ENCODE data around the gene MED27. TPM values are rescaled to one million over a fixed set of nuclear protein-coding genes. Genes with fewer than 3 reads are reported as not detected.

Gene MED27
- total RNA-seq, 2 experiments from 2014 or later = 32.5 TPM

DNA sequence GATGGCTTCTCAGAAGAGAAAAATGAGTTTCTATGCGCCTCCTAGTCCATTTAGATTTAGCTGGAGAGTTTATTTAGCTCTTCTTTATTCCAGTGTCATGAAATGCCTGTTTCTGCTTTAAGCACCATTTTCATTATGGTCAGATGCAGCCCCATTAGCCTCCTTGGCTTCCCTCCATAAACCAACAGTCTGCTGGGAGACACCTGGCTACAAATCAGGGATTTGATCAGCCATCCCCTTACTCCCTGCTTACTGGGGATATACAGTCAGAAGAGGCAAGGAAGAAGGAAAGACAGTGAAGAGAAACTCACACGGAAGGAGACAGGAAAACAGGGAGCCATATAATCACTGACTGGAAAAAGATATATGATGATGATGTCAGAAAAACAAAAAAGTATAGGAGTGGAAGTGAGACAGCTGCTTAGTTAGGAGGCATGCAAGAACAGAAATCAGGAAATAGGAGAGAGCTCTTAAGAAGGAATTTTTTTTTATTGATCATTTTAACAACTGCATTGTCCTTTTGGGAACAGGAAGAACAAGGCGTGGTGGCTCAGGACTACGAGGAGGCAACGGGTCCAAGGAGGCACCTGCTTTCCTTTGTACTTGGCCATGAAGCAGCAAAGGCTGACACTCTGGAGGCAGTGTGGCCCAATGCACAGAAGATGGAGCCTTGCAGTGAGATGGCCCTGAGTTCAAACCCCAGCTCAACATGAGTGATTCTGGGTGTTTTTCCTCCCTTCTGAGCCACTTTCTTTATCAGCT lies 56.1 kb downstream of the MED27 start:
- TF ChIP-seq, protein P1, sequence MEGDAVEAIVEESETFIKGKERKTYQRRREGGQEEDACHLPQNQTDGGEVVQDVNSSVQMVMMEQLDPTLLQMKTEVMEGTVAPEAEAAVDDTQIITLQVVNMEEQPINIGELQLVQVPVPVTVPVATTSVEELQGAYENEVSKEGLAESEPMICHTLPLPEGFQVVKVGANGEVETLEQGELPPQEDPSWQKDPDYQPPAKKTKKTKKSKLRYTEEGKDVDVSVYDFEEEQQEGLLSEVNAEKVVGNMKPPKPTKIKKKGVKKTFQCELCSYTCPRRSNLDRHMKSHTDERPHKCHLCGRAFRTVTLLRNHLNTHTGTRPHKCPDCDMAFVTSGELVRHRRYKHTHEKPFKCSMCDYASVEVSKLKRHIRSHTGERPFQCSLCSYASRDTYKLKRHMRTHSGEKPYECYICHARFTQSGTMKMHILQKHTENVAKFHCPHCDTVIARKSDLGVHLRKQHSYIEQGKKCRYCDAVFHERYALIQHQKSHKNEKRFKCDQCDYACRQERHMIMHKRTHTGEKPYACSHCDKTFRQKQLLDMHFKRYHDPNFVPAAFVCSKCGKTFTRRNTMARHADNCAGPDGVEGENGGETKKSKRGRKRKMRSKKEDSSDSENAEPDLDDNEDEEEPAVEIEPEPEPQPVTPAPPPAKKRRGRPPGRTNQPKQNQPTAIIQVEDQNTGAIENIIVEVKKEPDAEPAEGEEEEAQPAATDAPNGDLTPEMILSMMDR (IDR thresholded peaks at IDR 0.05) = no peak
- Mint-ChIP-seq H3K9me3 (no peaks in the 10 kb centered on the region), H3K27ac (no peak overlapping the region), H3K4me1 (ENCODE audit: low read depth) (peaks cover 2% of the 10 kb centered on the region), H3K27me3 (no peaks in the 10 kb centered on the region), H3K36me3 (ENCODE audit: low read depth) (peaks cover 1% of the 10 kb centered on the region), H3K4me3 (no peak overlapping the region)
- intact Hi-C loops (cut with micrococcal nuclease) = no loop called here
- no peak for DNase-seq
- ChIA-PET CTCF (no interaction called here), POLR2A (no interaction called here)
- no peak for ATAC-seq

DNA sequence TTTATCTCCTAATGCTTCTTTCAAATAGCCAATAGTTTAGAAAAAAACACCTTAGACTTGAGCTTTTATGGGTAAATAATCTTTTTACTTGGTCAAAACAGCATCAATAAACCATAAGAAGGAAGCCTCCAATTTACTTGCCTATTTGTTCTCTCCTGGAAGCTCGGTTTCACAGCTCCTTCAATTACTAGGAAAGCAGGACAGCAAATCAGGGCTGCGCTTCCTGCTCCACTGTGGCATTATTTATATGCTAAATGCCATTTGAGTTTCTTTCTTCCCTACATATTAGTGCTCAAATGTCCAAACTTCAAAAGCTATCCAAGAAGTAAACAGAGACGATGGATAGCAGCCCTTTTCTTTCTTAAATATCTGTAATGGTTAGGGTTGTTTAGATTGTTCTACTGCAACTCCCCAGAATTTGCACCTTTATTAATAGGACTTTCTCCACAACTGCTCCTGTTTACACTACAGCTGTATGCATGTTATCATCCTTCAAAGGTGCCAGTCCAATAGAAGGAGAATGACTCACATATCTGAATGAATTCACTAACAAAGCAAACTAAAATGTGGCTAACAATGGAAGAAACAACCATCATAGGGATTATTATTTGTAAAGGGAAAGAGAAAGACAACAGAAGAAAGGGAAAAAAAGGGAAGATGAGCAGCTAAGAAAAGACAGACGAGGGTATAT lies 58.7 kb downstream of the MED27 start:
- TF ChIP-seq, protein P1 (IDR thresholded peaks at IDR 0.05) = no peak
- no peaks in the 10 kb centered on the region for H3K4me1 Mint-ChIP-seq (ENCODE audit: low read depth)
- H3K4me3 Mint-ChIP-seq = no peak overlapping the region
- peaks cover under 1% of the 10 kb centered on the region for H3K36me3 Mint-ChIP-seq (ENCODE audit: low read depth)
- H3K27me3 Mint-ChIP-seq = no peaks in the 10 kb centered on the region
- no peak for DNase-seq
- ChIA-PET POLR2A (no interaction called here), CTCF (interaction anchor here (1.1 kb wide), 3 partner anchors 9 to 232 kb away, joined by 3 to 5 read pairs (median 4); no protein-coding TSS in a partner anchor)
- H3K9me3 Mint-ChIP-seq = no peaks in the 10 kb centered on the region
- intact Hi-C loops (cut with micrococcal nuclease) = no loop called here
- ATAC-seq = no peak
- no peak overlapping the region for H3K27ac Mint-ChIP-seq

DNA sequence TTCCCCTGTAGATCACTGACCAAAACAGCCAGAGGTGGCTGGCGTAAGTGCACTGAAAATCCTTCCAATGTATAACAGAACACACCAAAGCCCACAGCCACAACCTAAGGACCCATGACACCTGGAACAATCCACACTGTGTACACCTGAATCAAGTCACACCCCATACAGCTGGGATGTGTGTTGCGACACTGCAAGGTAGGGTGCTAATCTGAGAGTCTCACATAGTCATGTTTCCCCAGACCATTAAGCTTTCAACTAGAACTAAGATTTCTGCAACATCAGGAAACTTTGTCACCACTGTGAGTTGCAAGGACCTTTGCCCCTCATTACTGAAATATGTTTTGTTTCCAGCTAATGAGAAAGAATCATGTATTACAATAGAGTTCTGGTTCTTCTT lies 59.4 kb downstream of the MED27 start:
- intact Hi-C loops (cut with micrococcal nuclease) = no loop called here
- H3K27ac Mint-ChIP-seq = no peak overlapping the region
- no peaks in the 10 kb centered on the region for H3K4me1 Mint-ChIP-seq (ENCODE audit: low read depth)
- no peak overlapping the region for H3K4me3 Mint-ChIP-seq
- ChIA-PET CTCF (interaction anchor here (1.1 kb wide), 3 partner anchors 8 to 233 kb away, joined by 3 to 5 read pairs (median 4); no protein-coding TSS in a partner anchor), POLR2A (no interaction called here)
- DNase-seq = no peak
- H3K27me3 Mint-ChIP-seq = no peaks in the 10 kb centered on the region
- no peaks in the 10 kb centered on the region for H3K9me3 Mint-ChIP-seq
- no peak for ATAC-seq
- TF ChIP-seq, protein P1 (IDR thresholded peaks at IDR 0.05) = no peak
- no peaks in the 10 kb centered on the region for H3K36me3 Mint-ChIP-seq (ENCODE audit: low read depth)

DNA sequence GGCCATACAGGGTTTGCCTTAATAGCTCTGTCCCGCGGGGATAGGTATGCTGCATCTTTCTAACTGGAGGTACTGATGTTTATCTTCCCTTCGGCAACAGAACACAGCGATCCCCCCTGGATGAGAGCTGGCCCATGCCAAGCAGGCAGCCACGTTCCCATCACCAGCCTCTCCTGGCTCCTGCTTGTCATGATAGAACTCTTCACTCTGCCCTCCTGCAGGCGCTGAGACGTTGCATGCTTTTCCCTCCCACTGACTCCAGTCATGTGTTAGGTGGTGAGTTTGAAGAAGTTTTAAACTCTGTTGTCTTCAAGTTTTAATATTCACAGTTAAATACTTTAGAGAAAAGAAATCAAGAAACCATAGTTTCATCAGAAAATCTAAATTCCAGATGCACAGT lies 60.0 kb downstream of the MED27 start:
- H3K4me1 Mint-ChIP-seq (ENCODE audit: low read depth) = no peaks in the 10 kb centered on the region
- intact Hi-C loops (cut with micrococcal nuclease) = no loop called here
- DNase-seq (no peak), ATAC-seq (no peak)
- ChIA-PET CTCF (no interaction called here), POLR2A (no interaction called here)
- H3K36me3 Mint-ChIP-seq (ENCODE audit: low read depth) = no peaks in the 10 kb centered on the region
- no peak overlapping the region for H3K27ac Mint-ChIP-seq
- H3K9me3 Mint-ChIP-seq = no peaks in the 10 kb centered on the region
- H3K4me3 Mint-ChIP-seq = no peak overlapping the region
- TF ChIP-seq, protein P1 (IDR thresholded peaks at IDR 0.05) = no peak
- H3K27me3 Mint-ChIP-seq = no peaks in the 10 kb centered on the region

DNA sequence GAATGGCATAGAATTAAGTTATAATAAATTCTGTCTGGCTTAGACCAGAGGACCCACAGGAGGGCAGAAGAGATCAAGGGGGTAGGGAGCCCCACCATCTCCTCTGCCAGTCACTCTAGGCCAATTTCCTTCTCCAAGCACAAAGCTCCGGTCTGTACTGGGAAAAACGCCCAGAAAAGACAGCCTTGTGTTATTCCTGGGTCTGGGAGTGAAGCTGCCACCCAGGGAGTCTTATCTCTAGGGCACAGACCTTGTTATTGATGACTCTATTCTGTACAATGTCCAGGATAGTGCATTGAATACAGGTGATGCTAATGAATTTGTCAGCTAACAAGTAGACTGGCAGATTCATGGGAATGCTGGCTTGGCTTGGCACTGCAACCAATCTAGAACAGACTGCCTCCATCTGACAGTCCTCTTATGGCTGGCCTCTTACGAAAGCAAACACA lies 60.7 kb downstream of the MED27 start:
- intact Hi-C loops (cut with micrococcal nuclease) = no loop called here
- Mint-ChIP-seq H3K9me3 (no peaks in the 10 kb centered on the region), H3K27ac (no peak overlapping the region), H3K4me1 (ENCODE audit: low read depth) (no peaks in the 10 kb centered on the region), H3K4me3 (no peak overlapping the region), H3K27me3 (no peaks in the 10 kb centered on the region), H3K36me3 (ENCODE audit: low read depth) (peaks cover 5% of the 10 kb centered on the region)
- CTCF ChIA-PET = interaction anchor here (0.9 kb wide), 1 partner anchor 11 kb away, joined by 3 read pairs; no protein-coding TSS in a partner anchor
- ATAC-seq (no peak), DNase-seq (no peak)
- TF ChIP-seq, protein P1 (IDR thresholded peaks at IDR 0.05) = no peak
- POLR2A ChIA-PET = no interaction called here
